ENCODE results near the gene ZSCAN25.
"Not testable (repeated sequence)": the region's sequence is repeated elsewhere in the genome, so short reads cannot be mapped to it uniquely, and the experiment has no call there.

The ZSCAN25 gene

GRCh38 chr7:99653754-99654153 lies 37.0 kb downstream of the ZSCAN25 start:
- no peak for DNase-seq (ENCODE audit: low read depth)
- no peak for TF ChIP-seq CTCF (conservative IDR thresholded peaks at IDR 0.05; ENCODE audit: control insufficient read depth, insufficient read depth, low read depth, low read length)
- no peak overlapping the region for H3K4me3 ChIP-seq (ENCODE audit: control insufficient read depth, low read depth, low read length)

GRCh38 chr7:99654626-99655025 lies 37.9 kb downstream of the ZSCAN25 start:
- H3K4me3 ChIP-seq (ENCODE audit: control insufficient read depth, low read depth, low read length); DNase-seq (ENCODE audit: low read depth): not testable (repeated sequence)

DNA sequence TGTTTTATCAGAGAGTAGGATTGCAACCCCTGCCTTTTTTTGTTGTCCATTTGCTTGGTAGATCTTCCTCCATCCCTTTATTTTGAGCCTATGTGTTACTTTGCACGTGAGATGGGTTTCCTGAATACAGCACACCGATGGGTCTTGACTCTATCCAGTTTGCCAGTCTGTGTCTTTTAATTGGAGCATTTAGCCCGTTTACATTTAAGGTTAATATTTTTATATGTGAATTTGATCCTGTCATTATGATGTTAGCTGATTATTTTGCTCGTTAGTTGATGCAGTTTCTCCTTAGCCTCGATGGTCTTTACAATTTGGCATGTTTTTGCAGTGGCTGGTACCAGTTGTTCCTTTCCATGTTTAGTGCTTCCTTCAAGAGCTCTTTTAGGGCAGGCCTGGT lies 41.1 kb downstream of the ZSCAN25 start:
- H3K4me3 ChIP-seq (ENCODE audit: control insufficient read depth, low read depth, low read length); DNase-seq (ENCODE audit: low read depth): not testable (repeated sequence)

- no peak for DNase-seq (ENCODE audit: low read depth)
- no peak overlapping the region for H3K4me3 ChIP-seq (ENCODE audit: control insufficient read depth, low read depth, low read length)
- TF ChIP-seq CTCF (conservative IDR thresholded peaks at IDR 0.05; ENCODE audit: control insufficient read depth, insufficient read depth, low read depth, low read length) = no peak
Measured at GRCh38 chr7:99665312-99666012, 48.7 kb downstream of the ZSCAN25 start.

DNA sequence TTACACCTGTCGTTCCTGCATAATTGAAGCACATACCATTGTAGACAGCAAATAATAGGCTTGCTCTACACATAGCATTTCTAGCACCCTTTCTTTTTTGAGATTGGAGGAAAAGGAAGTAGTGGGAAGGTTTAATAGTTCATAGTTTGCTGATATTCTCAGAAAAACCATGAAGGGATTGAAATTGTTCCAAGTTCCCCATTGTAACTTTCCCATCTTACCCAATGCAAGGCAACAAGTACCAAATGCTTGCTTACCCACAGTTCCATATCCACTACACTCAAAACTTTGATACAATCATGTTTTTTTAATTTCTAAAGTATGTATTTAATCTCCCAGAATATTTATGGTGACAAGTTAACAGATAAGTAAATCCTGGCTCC lies 49.3 kb downstream of the ZSCAN25 start:
- TF ChIP-seq CTCF (conservative IDR thresholded peaks at IDR 0.05; ENCODE audit: control insufficient read depth, insufficient read depth, low read depth, low read length) = no peak
- no peak overlapping the region for H3K4me3 ChIP-seq (ENCODE audit: control insufficient read depth, low read depth, low read length)
- DNase-seq (ENCODE audit: low read depth) = no peak

DNA sequence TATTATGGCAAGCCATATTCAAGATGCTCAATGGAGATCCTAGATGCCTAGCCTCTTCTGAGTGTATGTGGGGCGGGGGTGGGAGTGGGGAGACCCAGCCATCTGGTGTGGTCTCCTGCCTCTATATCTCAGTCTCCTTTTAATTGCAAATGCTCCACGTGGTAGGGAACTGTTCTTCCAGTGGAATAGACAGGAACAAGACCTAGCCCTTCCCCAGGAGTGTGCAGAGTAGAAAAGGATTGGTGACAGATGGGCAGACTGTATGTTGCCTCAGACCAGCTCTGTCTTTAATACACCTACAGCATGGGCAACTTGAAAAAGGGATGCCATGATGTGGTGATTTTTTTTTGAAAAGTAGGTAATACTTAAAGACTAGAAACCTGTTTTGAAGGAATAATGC lies 50.4 kb downstream of the ZSCAN25 start:
- DNase-seq (ENCODE audit: low read depth) = no peak
- no peak overlapping the region for H3K4me3 ChIP-seq (ENCODE audit: control insufficient read depth, low read depth, low read length)
- TF ChIP-seq CTCF (conservative IDR thresholded peaks at IDR 0.05; ENCODE audit: control insufficient read depth, insufficient read depth, low read depth, low read length) = no peak

DNA sequence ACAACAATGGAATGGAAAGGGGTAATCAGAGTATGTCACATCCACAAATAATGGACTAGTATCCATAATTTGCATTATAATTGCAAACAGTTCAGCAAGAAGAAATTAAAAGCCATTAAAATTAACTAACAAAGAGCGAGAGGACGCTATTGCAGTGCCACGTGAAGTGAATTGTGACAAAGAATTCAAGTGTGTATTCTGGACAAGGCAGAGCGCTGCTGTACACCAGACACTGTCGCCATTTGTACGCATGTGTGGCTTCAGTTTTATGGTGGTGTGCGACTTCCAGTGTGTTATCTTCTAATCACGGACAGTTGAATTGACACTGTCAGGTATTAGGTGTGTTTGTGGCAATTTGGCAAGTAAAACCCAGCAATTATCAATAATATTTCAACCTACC lies 51.8 kb downstream of the ZSCAN25 start:
- no peak for DNase-seq (ENCODE audit: low read depth)
- no peak for TF ChIP-seq CTCF (conservative IDR thresholded peaks at IDR 0.05; ENCODE audit: control insufficient read depth, insufficient read depth, low read depth, low read length)
- H3K4me3 ChIP-seq (ENCODE audit: control insufficient read depth, low read depth, low read length) = no peak overlapping the region

DNA sequence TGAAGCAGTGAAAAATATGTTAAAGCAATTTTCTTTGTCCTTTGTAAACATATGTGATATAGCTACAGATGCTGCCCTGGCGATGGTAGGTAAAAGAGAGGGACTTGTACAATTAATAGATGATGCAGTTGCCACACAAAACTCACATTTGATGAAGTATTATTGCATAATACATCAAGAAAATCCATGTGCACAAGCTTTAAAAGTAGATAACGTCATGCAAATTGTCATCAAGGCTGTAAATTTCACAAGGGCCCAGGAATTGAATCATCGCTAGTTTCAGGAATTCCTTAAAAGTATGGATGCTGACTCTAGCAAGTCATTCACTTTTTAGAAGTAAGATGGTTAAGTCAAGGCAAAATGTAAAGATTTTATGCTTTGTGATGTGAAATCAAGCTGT lies 53.0 kb downstream of the ZSCAN25 start:
- DNase-seq (ENCODE audit: low read depth) = peak; percentile 60
- TF ChIP-seq CTCF (conservative IDR thresholded peaks at IDR 0.05; ENCODE audit: control insufficient read depth, insufficient read depth, low read depth, low read length) = no peak
- no peak overlapping the region for H3K4me3 ChIP-seq (ENCODE audit: control insufficient read depth, low read depth, low read length)
